Pancreas (tissue), 10 donors: ENCODE measurements around the gene RHBDD1. TPM values are rescaled to one million over a fixed set of nuclear protein-coding genes. Genes with fewer than 3 reads are reported as not detected.

ENCODE experiments used
- ATAC-seq, 4 donors: fragments of 200-7000 bp; cut with Tn5 transposase; one replicate each; pipeline versions ENCODE4 v1.8.0 to v1.9.1; 2020; ENCODE audit warnings: mild to moderate bottlenecking in 4 of 4, moderate library complexity in 4 of 4
- DNase-seq, 6 donors: peaks; one replicate each; pipeline ENCODE4 v3.0.0-alpha.2; 2020
- FAIRE-seq: peaks from 2 replicates; lab custom pipeline; 2012; peaks lifted over from hg19 to GRCh38; lab: Jason Lieb, UNC
- H3K27ac ChIP-seq, 4 donors: fragments of 200-600 bp; sonication (generic); 1 replicate in 3 of 4; 2 replicates in 1 of 4; pipeline versions ENCODE4 v1.5.0 to v1.8.0; 2020
- H3K27me3 ChIP-seq, 4 donors: fragments of 200-600 bp; one replicate each; pipeline ENCODE4 v1.8.0; 2021
- H3K36me3 ChIP-seq, 3 donors: fragments of 200-600 bp; sonication (generic) in 1 of 3; one replicate each; pipeline versions ENCODE4 v1.5.0 to v1.8.0; 2020 to 2021
- H3K4me1 ChIP-seq, 3 donors: fragments of 200-600 bp; one replicate each; pipeline ENCODE4 v1.8.0; 2021
- H3K4me3 ChIP-seq, 4 donors: fragments of 200-600 bp; sonication (generic) in 2 of 4; one replicate each; pipeline versions ENCODE4 v1.5.0 to v1.8.0; 2020 to 2021
- H3K9me3 ChIP-seq, 4 donors: fragments of 200-600 bp; one replicate each; pipeline ENCODE4 v1.8.0; 2021
- CTCF ChIP-seq, 4 donors: fragments of 200-600 bp; sonication (generic) in 3 of 4; IDR thresholded peaks; one replicate each; pipeline versions ENCODE4 v1.5.0 to v1.8.0; 2021; ENCODE audit warnings: antibody characterized with exemption in 4 of 4
- WGBS, 2 donors: extraction: QIAGEN DNeasy Blood & Tissue Kit; methylation state at CpG; one replicate each; pipeline ENCODE4 v1.1.7; 2013; 5-methylcytosine and 5-hydroxymethylcytosine counted together
- intact Hi-C, 3 donors: fragments of 100-400 bp; cut with DNase I; formaldehyde crosslinking; loops; one replicate each; pipeline versions ENCODE4 v1.11.1 to v1.14.2; 2022
- polyA plus RNA-seq, 2 donors: library from polyadenylated mRNA; stranded (reverse); fragments of 200-250 nt; gene quantifications; one replicate each; pipeline ENCODE4 v1.2.3, GENCODE V29; 2013
- total RNA-seq, 6 donors: library from RNA; stranded (reverse); fragmentation: NEBNext Ultra II Directional in 4 of 6; extraction: Animal tissue kit (Norgen Biotek cat#: 25700) in 4 of 6; gene quantifications; one replicate each; pipeline versions ENCODE4 v1.2.1 to v1.2.4, GENCODE V29; 2021 to 2023
- donor health status: healthy with polysubstance abuse.
- donor health status: DM: no; HTN: no; CAD: no; lungs with moderate emphysema.
- donor health status: DM: no; HTN: no; CAD: no.
- donor health status: control.
- donor health status: control.
- donor health status: Bipolar disorder and iron deficiency.
- donor health status: DM: yes; HTN: yes; CAD: no.
- donor health status: DM: no; HTN: no; CAD: no.
- donor health status: DM: no; HTN: no; CAD: no.
- donor health status: DM: yes; HTN: yes; CAD: no.

RHBDD1 gene
- total and polyA plus RNA-seq, 8 donors: 3.5 to 28.9 (median 20.1) TPM

- H3K4me1 ChIP-seq: no peaks in the 10 kb centered on the region
- intact Hi-C loops: no loop called here
- 90 to 91% methylated on average over 3 of the region's 3 CpGs for WGBS, 2 donors
Measured at GRCh38 chr2:226894752-226895151, 58.9 kb downstream of the RHBDD1 start.

GRCh38 chr2:226895579-226895978 is 59.7 kb downstream of the RHBDD1 start:
- Histone ChIP-seq H3K4me3 (no peak overlapping the region), H3K36me3 (no peaks in the 10 kb centered on the region), H3K4me1 (no peaks in the 10 kb centered on the region), H3K9me3 (no peaks in the 10 kb centered on the region), H3K27ac (no peak overlapping the region), H3K27me3 (no peaks in the 10 kb centered on the region)
- no peak for TF ChIP-seq CTCF (IDR thresholded peaks at IDR 0.05)
- no peak for FAIRE-seq
- intact Hi-C loops: no loop called here
- 95 to 96% methylated on average over 2 of the region's 2 CpGs for WGBS, 2 donors
- no peak for DNase-seq
- no peak for ATAC-seq

More at GRCh38 chr2:226894752-226895151, 58.9 kb downstream of the RHBDD1 start:
- Histone ChIP-seq H3K9me3 (no peaks in the 10 kb centered on the region), H3K27me3 (no peaks in the 10 kb centered on the region), H3K36me3 (no peaks in the 10 kb centered on the region), H3K27ac (no peak overlapping the region), H3K4me3 (no peak overlapping the region)
- no peak for DNase-seq
- no peak for ATAC-seq
- no peak for TF ChIP-seq CTCF (IDR thresholded peaks at IDR 0.05)
- no peak for FAIRE-seq

- Histone ChIP-seq H3K9me3 (no peaks in the 10 kb centered on the region), H3K27ac (no peak overlapping the region), H3K4me3 (no peak overlapping the region), H3K27me3 (no peaks in the 10 kb centered on the region), H3K36me3 (no peaks in the 10 kb centered on the region), H3K4me1 (no peaks in the 10 kb centered on the region)
- no peak for ATAC-seq
- no peak for TF ChIP-seq CTCF (IDR thresholded peaks at IDR 0.05)
- WGBS, 2 donors: 93 to 96% methylated on average over 4 of the region's 4 CpGs
- no peak for DNase-seq
- intact Hi-C loops: no loop called here
- no peak for FAIRE-seq
Measured at GRCh38 chr2:226898121-226898520, 62.3 kb downstream of the RHBDD1 start.

- 92% methylated on average over 3 of the region's 3 CpGs for WGBS, 2 donors
Measured at GRCh38 chr2:226898897-226899296, 63.0 kb downstream of the RHBDD1 start.

More at GRCh38 chr2:226898897-226899296, 63.0 kb downstream of the RHBDD1 start:
- Histone ChIP-seq H3K4me3 (no peak overlapping the region), H3K4me1 (no peaks in the 10 kb centered on the region), H3K36me3 (no peaks in the 10 kb centered on the region), H3K27me3 (no peaks in the 10 kb centered on the region), H3K27ac (no peak overlapping the region), H3K9me3 (no peaks in the 10 kb centered on the region)
- TF ChIP-seq CTCF (IDR thresholded peaks at IDR 0.05): no peak
- no peak for DNase-seq
- no peak for ATAC-seq
- no peak for FAIRE-seq
- intact Hi-C loops: no loop called here
